Urinary bladder (tissue), 4 donors: ENCODE data around the gene IRAK2. TPM values are rescaled to one million over a fixed set of nuclear protein-coding genes. Genes with fewer than 3 reads are reported as not detected.
A peak's percentile ranks its signal among the peaks of the same experiment; 100 is the strongest.

ENCODE experiments used
- DNase-seq: peaks from one replicate; pipeline ENCODE4 v3.0.0-alpha.2; 2015; ENCODE audit errors: extremely low spot score
- H3K27ac ChIP-seq: one replicate; pipeline ENCODE4 v1.5.1; 2013; ENCODE audit warnings: low read depth, mild to moderate bottlenecking, moderate library complexity
- H3K36me3 ChIP-seq: one replicate; pipeline ENCODE4 v1.6.1; 2013; ENCODE audit warnings: mild to moderate bottlenecking, moderate library complexity; ENCODE audit not compliant: insufficient read depth
- H3K4me1 ChIP-seq: one replicate; pipeline ENCODE4 v1.6.1; 2013; ENCODE audit warnings: mild to moderate bottlenecking, moderate library complexity; ENCODE audit not compliant: insufficient read depth
- H3K4me3 ChIP-seq: one replicate; pipeline ENCODE4 v1.5.1; 2013; ENCODE audit warnings: low read depth, low read length
- WGBS: extraction: QIAGEN DNeasy Blood & Tissue Kit; methylation state at CpG from one replicate; pipeline ENCODE4 v1.1.7; 2013; 5-methylcytosine and 5-hydroxymethylcytosine counted together
- polyA plus RNA-seq: library from polyadenylated mRNA; stranded (reverse); fragments of 200-250 nt; gene quantifications from one replicate; pipeline ENCODE4 v1.2.3, GENCODE V29; 2013
- total RNA-seq: library from RNA; depleted of rRNA; stranded (reverse); fragments of >200 nt; gene quantifications from one replicate; pipeline ENCODE4 v1.2.3, GENCODE V29; 2014
- donor health status: healthy with polysubstance abuse.
- donor health status: healthy.

Gene IRAK2
- total and polyA plus RNA-seq, 2 donors: 2.9 to 4.1 TPM

DNA sequence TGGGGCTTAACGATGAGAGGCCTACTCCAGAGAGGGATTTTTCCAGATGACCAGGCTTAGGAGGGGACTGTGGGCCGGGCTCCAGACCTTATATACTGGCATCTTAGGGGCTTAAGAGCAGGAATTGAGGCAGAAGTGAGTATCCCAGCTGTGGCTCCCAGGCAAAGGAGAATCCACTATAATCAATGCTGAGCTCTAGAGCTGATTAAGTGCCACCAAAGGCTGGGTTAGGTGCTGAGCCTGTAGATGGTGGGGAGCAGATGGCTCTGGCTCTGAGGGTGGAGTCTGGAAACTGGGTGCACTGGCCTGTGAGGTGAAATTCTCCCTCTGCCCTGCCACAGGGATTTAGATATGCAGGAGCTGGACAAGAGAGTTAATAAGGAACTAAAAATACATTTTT lies 23.2 kb downstream of the IRAK2 start:
- no peak overlapping the region for H3K27ac ChIP-seq
- H3K4me1 ChIP-seq: peaks cover 2% of the 10 kb centered on the region
- no peak for DNase-seq
- no peaks in the 10 kb centered on the region for H3K36me3 ChIP-seq
- no peak overlapping the region for H3K4me3 ChIP-seq
- WGBS: 92% methylated on average over 2 of the region's 2 CpGs

DNA sequence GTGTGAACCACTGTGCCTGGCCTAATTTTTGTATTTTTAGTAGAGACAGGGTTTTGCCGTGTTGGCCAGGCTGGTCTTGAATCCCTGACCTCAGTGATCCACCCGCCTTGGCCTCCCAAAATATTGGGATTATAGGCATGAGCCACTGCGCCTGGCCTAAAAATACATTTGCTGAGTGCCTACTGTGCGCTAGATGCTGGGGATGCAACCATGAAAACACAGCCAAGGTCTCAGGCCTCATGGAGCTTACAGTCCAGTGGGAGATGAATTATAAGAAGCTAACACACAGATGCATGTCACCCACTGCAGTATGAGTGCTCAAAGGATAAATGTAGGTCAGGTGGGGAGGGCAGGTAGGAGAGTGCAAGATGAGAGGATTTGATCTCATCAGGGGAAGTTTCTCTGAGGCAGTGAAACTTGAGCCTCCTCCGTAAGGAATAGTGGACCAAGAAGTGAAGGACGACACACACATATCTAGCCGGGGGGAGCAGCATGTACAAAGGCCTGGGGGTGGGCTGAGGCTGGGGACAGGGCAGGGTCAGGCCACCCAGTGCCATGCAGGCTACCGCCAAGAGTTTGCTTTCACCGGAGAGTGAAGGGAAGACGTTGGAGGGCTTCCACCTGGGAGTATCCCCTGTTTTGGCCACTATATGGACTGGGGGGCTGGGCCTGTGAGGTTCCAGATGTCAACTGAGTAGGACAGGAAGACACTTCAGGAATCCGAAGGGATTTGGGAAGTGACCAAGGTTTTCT lies 24.3 kb downstream of the IRAK2 start:
- Histone ChIP-seq H3K4me1 (peaks cover 2% of the 10 kb centered on the region), H3K36me3 (no peaks in the 10 kb centered on the region), H3K4me3 (no peak overlapping the region), H3K27ac (peak overlapping the region; percentile 72)
- 80% methylated on average over 11 of the region's 11 CpGs for WGBS
- no peak for DNase-seq

GRCh38 chr3:10189557-10190354 lies 25.0 kb downstream of the IRAK2 start:
- Histone ChIP-seq H3K36me3 (no peaks in the 10 kb centered on the region), H3K4me1 (peaks cover 2% of the 10 kb centered on the region), H3K4me3 (no peak overlapping the region), H3K27ac (no peak overlapping the region)
- DNase-seq: no peak
- WGBS: 55% methylated on average over 7 of the region's 7 CpGs

GRCh38 chr3:10192953-10193691 lies 28.4 kb downstream of the IRAK2 start:
- Histone ChIP-seq H3K4me3 (no peak overlapping the region), H3K27ac (peak overlapping the region; percentile 86), H3K4me1 (peaks cover 2% of the 10 kb centered on the region), H3K36me3 (no peaks in the 10 kb centered on the region)
- 83% methylated on average over 12 of the region's 12 CpGs for WGBS
- DNase-seq: no peak

DNA sequence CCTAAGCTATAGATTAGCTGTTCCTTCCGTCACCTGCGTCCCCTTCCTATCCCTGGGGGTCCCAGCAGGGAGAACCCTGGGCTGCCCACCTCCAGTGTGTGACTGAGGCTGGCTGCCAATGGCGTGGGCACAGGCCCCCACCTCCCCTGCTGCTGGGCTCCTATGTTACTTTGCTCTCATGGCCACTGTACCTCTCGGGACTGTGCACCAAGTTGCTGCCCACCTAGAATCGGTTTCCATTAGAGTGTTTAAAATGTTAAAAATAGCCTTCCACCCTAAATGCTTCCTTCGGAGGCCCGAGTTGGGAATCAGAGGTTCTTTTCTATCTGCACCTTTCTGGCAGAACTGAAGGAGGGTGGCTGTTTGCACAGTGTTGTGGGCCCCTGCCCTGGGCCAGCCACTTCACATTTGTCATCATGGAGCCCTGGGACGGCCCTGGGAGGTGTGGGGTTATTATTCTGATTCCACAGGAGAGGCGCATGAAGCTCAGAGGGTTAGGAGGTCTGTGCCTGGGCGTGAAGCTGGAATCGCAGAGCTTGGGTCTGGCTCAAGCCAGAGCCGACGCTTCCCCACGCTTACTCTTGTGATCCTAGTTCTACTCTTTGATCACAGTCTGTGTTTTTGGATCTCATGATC lies 29.1 kb downstream of the IRAK2 start:
- no peaks in the 10 kb centered on the region for H3K36me3 ChIP-seq
- H3K4me3 ChIP-seq: no peak overlapping the region
- peaks cover 4% of the 10 kb centered on the region for H3K4me1 ChIP-seq
- no peak for DNase-seq
- peak overlapping the region; percentile 86 for H3K27ac ChIP-seq
- 53% methylated on average over 14 of the region's 14 CpGs for WGBS

- H3K36me3 ChIP-seq: no peaks in the 10 kb centered on the region
- H3K4me3 ChIP-seq: no peak overlapping the region
- peak overlapping the region; percentile 86 for H3K27ac ChIP-seq
- 48% methylated on average over 11 of the region's 11 CpGs for WGBS
- peaks cover 4% of the 10 kb centered on the region for H3K4me1 ChIP-seq
- peak; percentile 57 for DNase-seq
Measured at GRCh38 chr3:10194328-10195071, 29.8 kb downstream of the IRAK2 start.

- Histone ChIP-seq H3K27ac (peak overlapping the region; percentile 73), H3K4me1 (peaks cover 2% of the 10 kb centered on the region), H3K4me3 (no peak overlapping the region), H3K36me3 (no peaks in the 10 kb centered on the region)
- WGBS: 87% methylated on average over 12 of the region's 12 CpGs
- DNase-seq: no peak
Measured at GRCh38 chr3:10195366-10196089, 30.8 kb downstream of the IRAK2 start.

GRCh38 chr3:10196389-10197052 lies 31.8 kb downstream of the IRAK2 start:
- 76% methylated on average over 12 of the region's 12 CpGs for WGBS
- no peak for DNase-seq
- peaks cover 2% of the 10 kb centered on the region for H3K4me1 ChIP-seq
- no peaks in the 10 kb centered on the region for H3K36me3 ChIP-seq
- no peak overlapping the region for H3K4me3 ChIP-seq
- H3K27ac ChIP-seq: peak overlapping the region; percentile 75

GRCh38 chr3:10198226-10198625 lies 33.5 kb downstream of the IRAK2 start:
- H3K36me3 ChIP-seq: no peaks in the 10 kb centered on the region
- 84% methylated on average over 4 of the region's 4 CpGs for WGBS
- peaks cover 2% of the 10 kb centered on the region for H3K4me1 ChIP-seq
- peak overlapping the region; percentile 75 for H3K27ac ChIP-seq
- no peak overlapping the region for H3K4me3 ChIP-seq
- no peak for DNase-seq

DNA sequence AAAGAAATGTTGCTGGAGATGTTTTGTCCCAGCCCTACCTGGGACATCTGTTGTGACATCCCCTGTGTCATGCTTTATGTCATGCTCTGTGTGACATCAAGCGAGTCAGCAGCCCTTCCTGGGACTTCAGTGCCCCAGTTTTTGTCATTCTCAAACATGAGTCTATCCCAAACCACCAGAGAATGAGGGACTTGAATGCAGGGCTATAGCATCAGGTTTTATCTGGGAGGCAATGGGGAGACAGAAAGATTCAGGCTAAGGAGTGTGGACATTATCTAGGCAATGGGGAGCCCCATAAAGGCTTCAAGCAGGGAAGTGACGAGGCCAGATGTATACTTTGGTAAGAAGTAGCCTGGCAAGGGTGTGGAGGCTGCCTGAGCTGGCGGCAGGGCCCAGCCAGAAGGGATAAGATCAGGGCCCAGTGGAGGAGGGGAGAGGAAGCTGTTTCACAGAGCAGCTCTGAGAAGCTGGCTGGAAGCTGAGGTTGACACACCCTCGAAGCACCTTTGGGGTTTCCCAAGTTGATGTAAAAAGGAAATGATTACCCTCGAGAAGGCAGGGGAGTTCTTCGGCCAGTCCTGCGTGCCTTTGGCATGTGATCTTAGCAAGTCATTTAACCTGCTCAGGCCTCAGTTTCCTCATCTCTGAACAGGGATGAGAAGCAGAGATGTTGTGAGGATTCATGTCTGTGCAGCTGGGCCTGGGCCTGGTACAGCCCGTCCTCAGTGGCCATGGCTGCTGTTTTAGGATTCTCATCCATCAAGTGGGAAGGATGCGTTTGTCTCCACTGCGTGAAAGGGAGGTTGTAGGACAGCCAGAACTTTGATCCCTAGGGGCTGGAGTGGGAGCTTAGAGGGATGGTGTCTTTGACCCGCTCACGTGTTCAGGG lies 34.3 kb downstream of the IRAK2 start:
- Histone ChIP-seq H3K36me3 (no peaks in the 10 kb centered on the region), H3K27ac (peak overlapping the region; percentile 75), H3K4me3 (no peak overlapping the region), H3K4me1 (peaks cover 2% of the 10 kb centered on the region)
- 70% methylated on average over 12 of the region's 12 CpGs for WGBS
- no peak for DNase-seq

GRCh38 chr3:10204921-10205320 lies 40.2 kb downstream of the IRAK2 start:
- DNase-seq: no peak
- Histone ChIP-seq H3K27ac (peak overlapping the region; percentile 65), H3K4me1 (no peaks in the 10 kb centered on the region), H3K4me3 (no peak overlapping the region), H3K36me3 (no peaks in the 10 kb centered on the region)
- 90% methylated on average over 2 of the region's 2 CpGs for WGBS
